CD4-positive, alpha-beta T cell treated with Interleukin-6 for 4 hours (primary cell): ENCODE results near the gene RTN4RL1.
"Not testable (repeated sequence)": the region's sequence is repeated elsewhere in the genome, so short reads cannot be mapped to it uniquely, and the experiment has no call there.

Experiments used
- DNase-seq: peaks from one replicate; pipeline ENCODE4 v3.0.0-alpha.2; 2020; ENCODE audit warnings: mixed read lengths

RTN4RL1 gene

DNA sequence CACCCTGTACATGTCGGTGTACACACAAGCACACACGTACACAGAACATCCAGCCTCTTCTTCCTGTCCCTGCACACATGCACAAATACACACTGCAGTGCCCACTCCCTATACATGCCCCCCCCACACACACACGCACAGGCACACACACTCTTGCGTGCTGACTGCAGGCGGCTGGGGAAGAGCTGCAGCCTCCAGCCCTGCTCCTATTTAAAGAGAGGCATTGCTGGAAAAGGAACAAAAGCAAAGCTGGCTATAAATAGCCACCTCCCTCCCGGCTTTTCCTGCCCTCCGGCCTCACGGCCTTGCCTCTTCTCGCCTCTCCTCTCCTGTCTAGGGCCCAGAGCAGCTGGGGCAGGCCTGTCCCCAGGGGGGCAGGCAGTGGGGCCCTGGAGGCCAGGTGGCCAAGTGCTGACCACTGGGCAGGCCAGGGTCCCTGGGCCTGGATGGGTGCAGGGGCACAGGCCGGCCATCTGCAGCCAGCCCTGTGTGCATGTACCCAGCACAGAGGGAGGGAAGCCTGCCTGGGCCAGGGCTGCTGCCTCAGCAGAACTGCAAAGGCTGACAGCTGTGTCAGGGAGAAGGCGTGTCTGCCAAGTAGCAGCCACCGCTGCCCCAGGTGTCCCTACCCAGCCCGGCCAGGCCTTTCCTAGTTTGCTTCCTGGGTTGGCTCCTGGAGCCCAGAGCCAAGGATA lies 25.4 kb downstream of the RTN4RL1 start:
- no peak for DNase-seq

DNA sequence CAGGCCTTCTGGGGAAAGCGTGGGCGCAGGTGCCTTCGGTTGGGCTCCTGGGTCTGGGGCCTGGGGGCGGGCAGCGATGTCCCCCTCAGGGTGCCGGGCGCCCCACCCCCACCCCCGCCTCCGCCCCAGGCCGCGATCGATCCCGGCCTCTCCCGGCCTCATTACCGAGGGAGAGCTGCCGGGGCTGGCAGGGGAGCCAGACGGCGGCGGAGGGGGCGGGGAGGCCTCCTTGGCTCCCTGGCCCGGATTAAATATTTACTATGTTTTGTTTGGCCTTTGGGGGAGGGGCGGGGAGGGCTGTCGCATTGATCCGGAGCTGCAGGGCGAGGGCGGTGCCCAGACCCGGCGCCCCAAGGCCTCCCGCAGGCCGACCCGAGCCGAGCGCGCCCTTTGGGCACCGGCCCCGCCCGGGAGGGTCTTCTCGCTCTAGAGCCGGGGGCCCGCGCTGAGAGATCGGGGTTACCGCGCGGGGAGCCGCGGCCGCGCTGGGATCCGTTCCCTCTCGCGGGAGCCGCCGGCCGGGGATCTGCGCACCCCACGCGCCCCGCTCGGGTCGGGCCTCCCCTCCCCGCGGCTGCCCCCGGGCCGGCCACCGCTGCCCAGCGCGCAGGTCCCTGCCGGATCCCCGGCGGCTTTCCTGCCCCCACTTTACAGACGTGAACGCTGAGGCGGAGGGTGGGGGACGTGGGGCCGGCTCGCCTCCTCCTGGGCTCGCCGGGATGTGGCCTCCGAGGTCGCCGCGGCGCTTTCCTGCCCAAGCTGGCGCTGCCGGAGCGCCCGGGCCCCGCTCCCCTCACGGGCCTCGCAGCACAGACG lies 27.0 kb downstream of the RTN4RL1 start:
- no peak for DNase-seq

DNA sequence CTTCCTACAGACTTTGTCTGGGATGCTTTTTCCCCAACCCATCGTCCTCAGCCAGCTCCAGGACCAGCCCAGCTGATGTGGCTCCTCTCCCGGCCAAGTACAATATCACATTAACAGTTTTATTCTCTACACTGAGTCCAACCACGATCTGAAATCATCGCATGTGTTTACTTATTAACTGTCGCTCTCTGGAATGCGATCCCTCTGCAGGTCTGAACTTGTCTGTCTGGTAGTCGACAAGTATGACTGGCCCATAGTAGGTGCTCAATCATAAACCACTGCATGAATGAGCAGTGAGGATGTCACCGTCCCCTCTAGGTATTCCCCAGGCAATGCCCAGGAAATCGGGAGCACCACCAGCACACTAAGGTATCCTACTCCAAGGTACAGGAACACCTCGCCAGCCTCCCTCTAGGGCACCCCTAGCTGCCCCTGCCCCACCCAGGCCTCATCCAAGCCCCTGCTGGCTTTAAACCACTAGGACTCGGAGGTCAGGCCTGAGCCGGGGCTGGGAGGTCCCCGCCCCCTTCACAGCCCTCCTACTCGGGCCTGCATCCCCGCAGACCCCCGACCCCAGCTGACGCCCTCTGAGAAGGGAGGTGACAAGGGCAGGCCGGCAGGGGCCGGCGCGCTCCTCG lies 27.7 kb downstream of the RTN4RL1 start:
- no peak for DNase-seq

DNA sequence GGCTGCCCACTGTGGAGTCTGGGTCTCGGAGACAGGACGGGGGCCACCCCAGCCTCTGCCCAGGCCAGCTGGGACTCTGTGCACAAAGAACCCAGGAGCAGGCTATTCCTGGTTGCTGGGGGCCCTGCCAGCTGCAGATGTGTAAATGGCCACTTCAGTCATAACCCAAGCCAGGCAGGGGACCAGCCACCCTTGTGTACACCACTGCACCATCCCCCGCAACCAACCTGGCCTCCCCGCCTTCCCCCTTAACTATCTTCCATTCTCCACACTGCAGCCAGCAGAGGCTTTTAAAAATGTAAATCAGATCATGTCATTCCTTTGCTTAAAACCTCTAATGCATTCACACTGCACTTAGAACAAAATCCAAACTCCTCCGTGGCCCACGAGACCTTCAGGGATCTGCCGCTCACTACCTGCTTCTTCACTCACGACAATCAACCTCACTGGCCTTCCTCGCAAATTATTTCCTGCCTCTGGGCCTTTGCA lies 28.3 kb downstream of the RTN4RL1 start:
- no peak for DNase-seq

DNA sequence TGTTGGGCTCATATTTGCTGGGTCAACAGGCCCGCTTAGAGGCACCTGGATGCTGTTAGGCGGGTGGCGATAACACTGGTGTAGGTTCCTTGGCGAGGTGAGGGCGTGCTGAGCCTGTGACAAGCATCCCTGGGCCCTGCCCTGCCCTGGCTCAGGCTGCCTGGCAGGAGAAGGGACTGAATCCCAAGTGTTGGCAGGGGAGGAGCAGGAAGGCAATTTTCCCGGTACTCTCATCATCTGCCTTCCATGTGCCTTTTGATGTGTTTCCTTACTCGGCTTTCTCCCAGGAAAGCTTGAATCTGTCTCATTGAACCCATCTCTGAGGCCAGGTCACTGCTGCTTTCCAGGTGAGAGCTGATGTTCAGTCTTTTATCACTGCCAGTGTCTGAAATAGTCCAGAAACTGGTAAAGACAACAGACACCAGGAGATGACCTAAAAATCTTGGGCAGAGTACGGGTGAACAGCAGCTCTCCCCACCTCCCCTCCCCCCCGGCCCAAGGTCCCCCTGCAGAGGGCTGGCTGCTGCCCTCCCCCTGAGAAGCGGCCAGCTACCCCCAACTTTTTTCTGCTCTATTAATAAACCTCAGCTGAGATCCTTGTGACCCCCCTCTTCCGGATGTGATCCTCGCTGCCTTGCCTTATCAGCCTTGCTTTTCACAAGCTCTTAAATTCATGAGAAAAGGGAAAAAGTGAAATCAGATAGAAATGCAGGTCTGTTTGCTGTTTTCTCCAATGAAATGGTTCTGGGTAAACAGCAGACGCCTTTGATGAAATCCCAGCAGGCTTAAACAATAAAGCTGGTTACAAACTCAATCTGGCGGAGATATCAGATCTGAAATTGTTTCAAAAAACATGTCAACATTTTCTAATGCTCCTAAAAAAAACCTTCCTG lies 29.0 kb downstream of the RTN4RL1 start:
- DNase-seq, result no peak

DNA sequence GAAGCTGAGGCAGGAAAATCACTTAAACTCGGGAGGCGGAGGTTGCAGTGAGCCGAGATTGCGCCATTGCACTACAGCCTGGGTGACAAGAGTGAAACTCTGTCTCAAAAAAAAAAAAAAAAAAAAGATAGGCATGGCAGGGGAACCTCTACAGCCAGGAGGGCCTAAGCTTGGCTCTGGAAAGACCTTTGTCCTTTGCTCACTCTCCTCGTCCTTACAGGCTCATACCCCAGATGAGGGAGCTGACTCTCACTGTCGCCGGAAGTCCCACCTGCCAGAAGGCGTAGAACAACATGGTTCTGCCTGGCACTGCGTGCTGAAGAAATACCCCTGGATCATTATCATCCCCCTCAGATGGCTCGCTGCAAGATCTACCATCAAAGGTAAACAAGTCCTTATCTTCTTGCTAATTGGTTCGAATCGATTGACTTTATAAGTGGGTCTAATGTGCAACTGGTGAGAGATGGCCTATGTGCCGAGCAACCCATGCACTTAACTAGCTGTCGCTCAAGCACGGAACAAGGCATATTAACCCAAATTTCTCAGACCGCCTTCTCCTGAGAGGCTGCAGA lies 29.7 kb downstream of the RTN4RL1 start:
- no peak for DNase-seq

DNA sequence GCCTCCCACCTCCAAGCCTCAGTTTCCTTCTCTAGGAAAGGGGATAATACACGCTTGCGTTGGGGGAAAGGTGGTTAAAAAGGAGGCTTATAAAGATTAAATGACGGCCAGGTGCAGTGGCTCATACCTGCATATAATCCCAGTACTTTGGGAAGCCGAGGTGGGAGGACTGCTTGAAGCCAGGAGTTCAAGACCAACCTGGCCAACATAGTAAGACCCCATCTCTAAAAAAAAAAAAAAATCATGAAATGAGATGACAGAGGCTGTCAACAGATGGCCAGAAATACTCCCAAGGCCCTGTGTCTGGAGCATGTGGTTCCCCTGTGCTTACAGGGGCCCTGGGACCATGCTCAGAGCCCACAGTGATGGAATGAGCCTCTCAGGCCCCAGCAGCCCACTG lies 30.4 kb downstream of the RTN4RL1 start:
- no peak for DNase-seq

DNA sequence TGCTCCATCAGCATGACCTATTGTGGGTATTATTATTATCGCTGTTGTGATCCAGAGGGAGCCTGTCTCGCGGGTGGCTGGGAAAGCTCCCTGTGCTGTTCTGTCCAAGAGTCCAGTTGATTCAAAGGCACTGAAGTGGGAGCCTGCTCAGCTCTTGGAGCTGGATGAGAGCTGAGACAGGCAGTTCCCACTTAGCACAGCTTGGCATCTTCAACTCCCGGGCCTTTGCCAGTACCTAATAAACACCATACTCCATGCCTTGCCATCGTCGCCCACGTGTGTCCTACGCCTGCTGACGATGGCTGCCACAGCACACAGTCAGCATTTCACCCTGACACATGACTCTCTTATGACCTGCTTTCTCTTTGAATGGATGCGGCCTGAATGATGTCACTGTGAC lies 32.6 kb downstream of the RTN4RL1 start:
- DNase-seq, result no peak

DNA sequence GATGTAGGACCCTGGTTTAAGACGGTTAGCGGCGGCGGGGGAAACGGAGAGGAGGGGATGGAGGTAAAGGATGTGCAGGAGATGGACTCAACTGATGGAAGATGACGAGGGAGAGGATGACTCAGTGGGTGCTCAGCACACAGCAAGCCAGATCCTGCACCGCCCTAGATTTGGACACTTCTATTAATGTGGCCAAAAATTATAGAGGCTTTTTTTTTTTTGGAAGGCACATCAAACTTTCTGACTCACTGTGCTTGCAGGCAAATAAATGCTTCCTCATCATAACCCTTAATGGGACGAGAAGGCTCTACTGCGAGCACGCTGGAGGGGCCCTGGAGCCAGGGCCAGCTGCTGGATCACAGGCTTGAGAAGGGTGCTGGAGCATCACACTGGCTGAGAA lies 36.0 kb downstream of the RTN4RL1 start:
- DNase-seq, result no peak

DNA sequence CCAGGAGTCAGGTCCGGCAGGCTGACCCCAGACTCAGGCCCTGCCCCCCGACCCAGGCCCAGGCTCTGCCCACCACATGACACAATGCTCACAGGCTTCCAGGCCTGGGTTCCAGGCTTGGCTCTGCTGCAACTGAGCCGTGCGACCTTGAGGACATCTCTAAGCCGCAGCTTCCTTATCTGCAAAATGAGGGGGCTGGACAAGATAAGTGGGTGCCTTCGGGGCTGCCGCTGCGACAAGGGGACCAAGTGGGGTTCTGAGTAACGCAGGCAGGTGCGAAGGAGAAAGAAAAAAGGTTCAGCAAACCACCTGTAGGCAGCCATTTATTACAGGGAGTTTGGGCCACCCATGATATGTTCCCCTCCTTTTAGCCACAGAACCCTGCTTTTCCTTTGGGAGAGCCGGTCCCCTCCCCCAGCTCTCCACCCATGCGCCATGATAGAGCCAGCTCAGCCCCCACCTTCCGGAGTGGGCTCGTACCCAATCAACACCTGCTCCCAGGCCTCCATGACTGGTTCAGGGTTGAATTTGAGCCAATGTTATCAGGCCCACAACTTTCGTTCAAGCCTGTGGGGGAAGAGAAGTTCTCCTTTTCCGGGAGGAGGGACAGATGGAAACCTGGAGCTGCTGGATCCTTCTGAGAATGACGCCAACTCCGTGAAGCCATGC lies 38.2 kb downstream of the RTN4RL1 start:
- DNase-seq, result no peak

DNA sequence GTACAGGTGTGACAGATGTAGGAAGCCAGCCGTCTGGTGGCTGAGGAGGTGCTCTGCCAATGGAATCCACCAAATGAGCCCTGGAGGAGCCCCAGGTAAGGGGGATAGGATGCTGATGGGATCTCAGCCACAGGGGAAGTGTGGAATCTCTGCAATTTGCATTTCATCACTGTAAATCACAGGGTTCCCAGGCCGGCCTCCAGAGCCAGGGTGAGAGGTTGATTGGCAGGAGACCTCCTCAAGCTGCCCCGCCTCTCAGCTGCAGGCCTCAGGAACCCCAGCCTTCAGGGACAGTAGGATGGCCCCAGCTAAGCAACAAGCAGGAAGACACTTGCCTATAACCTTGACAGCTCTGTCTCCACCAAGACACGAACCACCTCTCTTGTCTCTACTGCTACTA lies 39.4 kb downstream of the RTN4RL1 start:
- no peak for DNase-seq

DNA sequence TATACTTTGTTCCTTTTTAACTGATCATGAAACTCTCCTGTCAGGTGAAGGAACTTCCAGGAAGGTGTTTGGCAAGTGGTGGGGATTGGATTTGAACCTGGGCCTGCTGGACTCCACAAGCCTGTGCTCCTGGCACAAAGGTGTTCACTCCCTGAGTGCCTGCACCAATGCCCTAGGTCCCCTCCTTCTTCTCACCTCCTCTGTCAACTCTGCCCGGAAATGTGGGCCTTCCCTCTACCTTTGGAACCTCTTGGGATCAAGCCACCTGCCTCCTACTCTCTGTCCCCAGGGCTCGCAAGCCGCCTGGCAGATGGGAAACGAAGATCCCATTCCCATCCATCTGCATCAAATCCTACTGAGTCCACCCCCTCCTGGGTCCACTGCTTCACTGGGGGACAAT lies 40.0 kb downstream of the RTN4RL1 start:
- no peak for DNase-seq

DNA sequence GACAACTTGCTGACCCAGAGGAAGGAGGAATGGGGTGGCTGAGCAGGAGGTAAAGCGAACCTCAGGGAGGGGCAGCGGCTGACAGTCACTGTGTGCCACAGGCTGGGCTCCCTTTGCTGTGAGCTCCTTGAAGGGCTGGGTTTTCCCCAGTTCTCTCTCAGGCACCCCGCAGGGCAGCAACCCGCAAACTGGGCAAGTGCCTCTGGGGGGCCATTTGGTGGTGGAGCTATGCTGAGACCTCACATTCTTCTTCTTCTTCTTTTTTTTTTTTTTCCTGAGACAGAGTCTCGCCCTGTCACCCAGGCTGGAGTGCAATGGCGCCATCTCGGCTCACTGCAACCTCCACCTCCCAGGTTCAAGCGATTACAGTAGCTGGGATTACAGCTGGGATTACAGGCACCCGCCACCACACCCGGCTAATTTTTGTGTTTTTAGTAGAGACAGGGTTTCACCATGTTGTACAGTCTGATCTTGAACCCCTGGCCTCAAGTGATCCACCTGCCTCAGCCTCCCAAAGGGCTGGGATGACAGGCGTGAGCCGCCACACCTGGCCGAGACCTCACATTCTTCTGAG lies 42.3 kb downstream of the RTN4RL1 start:
- DNase-seq, result not testable (repeated sequence)

DNA sequence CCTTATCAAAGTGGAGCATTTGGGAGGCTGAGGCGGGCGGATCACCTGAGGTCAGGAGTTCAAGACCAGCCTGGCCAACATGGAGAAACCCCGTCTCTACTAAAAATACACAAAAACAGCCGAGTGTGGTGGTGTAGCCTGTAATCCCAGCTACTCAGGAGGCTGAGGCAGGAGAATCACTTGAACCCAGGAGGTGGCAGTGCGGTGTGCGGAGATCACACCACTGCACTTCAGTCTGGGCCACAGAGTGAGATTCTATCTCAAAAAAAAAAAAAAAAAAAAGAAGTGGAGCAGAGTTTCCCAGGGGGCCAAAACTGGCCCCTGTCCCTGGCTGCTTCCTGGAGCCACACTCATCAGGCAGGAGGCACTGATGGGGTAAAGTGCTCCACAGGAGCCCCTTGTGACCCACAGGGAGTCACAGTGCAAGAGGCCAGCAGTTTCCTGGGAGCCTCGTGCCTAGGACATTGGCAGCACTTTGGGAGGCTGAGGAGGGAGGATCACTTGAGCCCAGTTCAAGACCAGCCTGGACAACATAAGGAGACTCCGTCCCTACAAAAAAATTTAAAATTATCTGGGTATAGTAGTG lies 44.4 kb downstream of the RTN4RL1 start:
- DNase-seq, result no peak

DNA sequence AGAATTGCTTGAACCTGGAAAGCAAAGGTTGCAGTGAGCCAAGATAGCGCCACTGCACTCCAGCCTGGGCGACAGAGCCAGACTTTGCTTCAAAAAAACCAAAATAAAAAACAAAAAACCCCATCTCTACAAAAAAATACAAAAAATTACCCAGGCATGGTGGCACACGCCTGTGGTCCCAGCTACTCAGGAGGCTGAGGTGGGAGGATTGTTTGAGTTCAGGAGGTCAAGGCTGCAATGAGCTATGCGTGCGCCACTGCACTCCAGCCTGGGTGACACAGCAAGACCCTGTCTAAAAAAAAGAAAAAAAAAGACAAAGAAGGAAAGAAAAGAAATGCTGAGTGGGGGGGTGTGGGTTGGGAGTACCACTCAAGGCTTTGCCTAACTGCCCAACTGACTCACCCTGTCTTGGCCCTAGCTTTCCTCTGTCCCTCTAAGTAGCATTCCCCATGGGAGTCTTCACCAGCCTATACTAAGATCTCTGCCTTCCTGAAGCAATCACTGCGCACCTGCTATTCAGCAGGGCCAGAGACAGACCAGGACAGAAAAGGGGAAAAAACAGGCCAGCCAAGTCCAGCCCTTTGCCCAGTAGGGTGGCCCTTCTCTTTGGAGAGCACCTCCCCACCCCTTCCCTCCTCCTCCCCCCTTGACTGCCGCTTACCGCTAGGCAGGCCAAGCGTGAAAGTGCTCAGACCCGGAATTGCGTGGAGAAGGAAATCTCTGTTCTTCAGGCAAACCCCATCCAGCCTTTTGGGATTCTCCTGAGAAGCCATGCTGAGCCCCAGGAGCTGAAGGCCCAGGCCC lies 45.8 kb downstream of the RTN4RL1 start:
- DNase-seq, result no peak

DNA sequence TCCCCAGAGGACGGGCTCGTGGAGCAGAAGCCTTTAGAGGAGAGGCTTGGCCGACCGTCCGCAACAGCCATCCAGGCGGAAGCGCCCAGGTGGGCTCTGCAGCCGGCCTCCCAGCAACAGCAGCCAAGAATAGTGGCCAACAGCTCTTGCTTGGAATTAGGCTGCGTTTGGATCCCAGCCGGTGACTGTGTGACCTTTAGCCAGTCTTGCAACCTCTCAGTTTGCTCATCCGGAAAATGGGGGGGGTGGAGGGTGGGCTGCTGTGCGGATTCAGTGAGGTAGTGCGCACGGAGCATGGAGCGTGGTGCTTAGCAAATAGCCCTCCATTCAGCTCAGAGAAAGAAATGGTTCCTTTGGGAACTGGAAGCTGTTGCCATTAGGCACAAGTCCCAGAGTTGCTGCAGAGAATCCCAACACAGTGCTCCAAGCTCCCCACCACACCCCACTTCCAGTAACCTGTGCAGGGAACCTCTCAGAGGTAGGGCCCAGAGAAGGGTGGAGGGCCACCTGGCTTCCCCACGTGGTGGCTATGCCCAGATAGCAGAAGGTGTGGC lies 46.7 kb downstream of the RTN4RL1 start:
- DNase-seq, result no peak

DNA sequence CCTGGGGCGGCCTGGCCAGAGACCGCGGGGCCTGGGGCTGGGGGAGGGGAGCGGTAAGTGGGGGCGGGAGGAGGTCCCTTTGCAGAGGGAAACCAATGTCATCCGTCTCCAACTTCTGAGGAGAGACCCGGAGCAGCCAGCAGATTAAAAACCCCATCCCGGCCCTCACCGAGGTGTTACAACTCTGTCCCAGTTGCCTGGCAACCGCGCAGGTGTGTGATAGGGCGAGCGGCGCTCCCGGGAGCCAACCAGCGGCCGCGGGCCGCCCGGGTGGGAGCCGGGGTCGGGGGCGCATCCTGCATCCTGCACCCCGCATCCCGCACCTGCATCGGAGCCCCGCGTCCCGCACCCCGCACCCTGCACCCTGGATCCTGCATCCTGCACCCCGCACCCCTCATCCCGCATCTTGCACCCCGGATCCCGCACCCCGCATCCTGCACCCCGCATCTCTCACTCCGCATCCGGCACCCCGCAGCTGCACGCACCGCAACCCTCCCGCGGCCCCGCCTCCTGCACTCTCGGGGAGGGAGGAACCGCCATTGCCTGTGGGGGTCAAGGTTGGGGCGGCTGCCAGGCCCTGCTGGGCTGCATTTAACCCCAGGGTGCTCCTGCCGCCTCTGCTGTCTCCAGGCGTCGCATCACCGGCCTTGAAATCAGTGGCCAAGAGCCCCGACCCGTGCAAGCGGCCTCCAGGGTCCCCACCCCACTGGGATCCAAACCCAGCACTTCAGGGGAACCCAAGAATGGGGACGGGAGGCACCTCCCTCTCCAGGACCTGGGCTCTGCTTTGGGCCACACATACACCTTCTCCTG lies 47.3 kb downstream of the RTN4RL1 start:
- no peak for DNase-seq

DNA sequence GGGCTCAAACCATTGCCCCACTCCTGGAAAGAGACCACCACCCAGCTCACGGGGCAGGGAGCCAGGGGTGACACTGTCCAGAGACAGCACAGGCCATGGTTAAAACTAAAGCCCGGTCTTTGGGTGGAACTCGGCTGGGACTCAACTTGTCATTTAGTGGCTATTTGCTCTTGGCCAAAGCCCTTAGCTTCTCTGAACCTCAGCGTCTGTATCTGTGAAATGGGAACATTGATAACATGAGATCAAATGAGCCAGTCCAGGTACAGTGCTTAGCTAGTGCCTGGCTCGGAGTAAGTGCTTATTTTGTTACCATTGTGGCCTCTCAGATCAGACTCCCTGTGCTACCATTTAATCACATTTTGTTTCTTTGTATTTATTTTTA lies 48.5 kb downstream of the RTN4RL1 start:
- no peak for DNase-seq
